Adrenal gland (tissue), 5 donors: ENCODE results near the gene CRYBG3.

Source experiments
- CTCF ChIP-seq, 6 experiments: fragments of 450-650 bp in 4 of 6; fragments of 200-600 bp in 2 of 6; sonication (generic) in 1 of 6; IDR thresholded peaks; 1 replicate in 5 of 6; 2 replicates in 1 of 6; pipeline versions ENCODE4 v1.5.1 to v1.8.0; 2016 to 2021; ENCODE audit warnings: antibody characterized with exemption in 6 of 6, mild to moderate bottlenecking in 2 of 6, moderate library complexity in 1 of 6
- POLR2A ChIP-seq, 2 donors: fragments of 450-650 bp; IDR thresholded peaks; one replicate each; pipeline ENCODE4 v1.6.1; 2017; ENCODE audit warnings: antibody characterized with exemption in 2 of 2, mild to moderate bottlenecking in 2 of 2, moderate library complexity in 1 of 2
- donor health status: DM: no; HTN: no; CAD: no.

- TF ChIP-seq CTCF (IDR thresholded peaks at IDR 0.05), result no peak
- no peak for TF ChIP-seq POLR2A (IDR thresholded peaks at IDR 0.05)
Observed at GRCh38 chr3:97957617-97958311, 136.0 kb downstream of the CRYBG3 start.
